Sigmoid colon (tissue), 7 donors: ENCODE measurements around the gene SMARCA2. TPM values are rescaled to one million over a fixed set of nuclear protein-coding genes. Genes with fewer than 3 reads are reported as not detected.

Experiments used
- DNase-seq: peaks from one replicate; pipeline ENCODE4 v3.0.0-alpha.2; 2019
- H3K27ac ChIP-seq, 4 donors: fragments of 200-600 bp; sonication (generic); one replicate each; pipeline ENCODE4 v1.5.1; 2016 to 2019; ENCODE audit warnings: mild to moderate bottlenecking in 1 of 4
- H3K27me3 ChIP-seq, 3 donors: fragments of 200-600 bp; sonication (generic); one replicate each; pipeline ENCODE4 v1.5.1; 2019; ENCODE audit warnings: mild to moderate bottlenecking in 1 of 3
- H3K36me3 ChIP-seq, 4 donors: fragments of 200-600 bp; sonication (generic); one replicate each; pipeline ENCODE4 v1.5.1; 2016 to 2019
- H3K4me1 ChIP-seq, 4 donors: fragments of 200-600 bp; sonication (generic); one replicate each; pipeline ENCODE4 v1.5.1; 2017 to 2019
- H3K4me3 ChIP-seq, 4 donors: fragments of 200-600 bp; sonication (generic); one replicate each; pipeline ENCODE4 v1.5.1; 2017 to 2019; ENCODE audit warnings: mild to moderate bottlenecking in 2 of 4, moderate library complexity in 1 of 4
- H3K9me3 ChIP-seq, 4 donors: fragments of 200-600 bp in 3 of 4; sonication (generic) in 3 of 4; one replicate each; pipeline versions ENCODE4 v1.5.1 to v1.6.1; 2013 to 2019
- CTCF ChIP-seq, 4 experiments: fragments of 450-650 bp in 3 of 4; fragments of 200-600 bp in 1 of 4; IDR thresholded peaks; one replicate each; pipeline ENCODE4 v1.5.1; 2016 to 2019; ENCODE audit warnings: antibody characterized with exemption in 4 of 4, mild to moderate bottlenecking in 3 of 4, moderate library complexity in 2 of 4
- EP300 ChIP-seq, 4 donors: sonication (generic); formaldehyde crosslinking; IDR thresholded peaks; one replicate each; pipeline ENCODE4 v1.6.1; 2017; ENCODE audit warnings: antibody characterized with exemption in 4 of 4
- POLR2A ChIP-seq, 2 donors: fragments of 450-650 bp; IDR thresholded peaks; one replicate each; pipeline ENCODE4 v1.6.1; 2016; ENCODE audit warnings: antibody characterized with exemption in 2 of 2, mild to moderate bottlenecking in 2 of 2, moderate library complexity in 2 of 2
- POLR2AphosphoS5 ChIP-seq, 4 donors: sonication (generic); formaldehyde crosslinking; IDR thresholded peaks; one replicate each; pipeline ENCODE4 v1.6.1; 2017; ENCODE audit warnings: antibody characterized with exemption in 4 of 4
- WGBS, 2 donors: extraction: QIAGEN DNeasy Blood & Tissue Kit; methylation state at CpG; one replicate each; pipeline ENCODE4 v1.1.7; 2013; 5-methylcytosine and 5-hydroxymethylcytosine counted together
- intact Hi-C: fragments of 100-400 bp; cut with DNase I; formaldehyde crosslinking; loops from one replicate; pipeline ENCODE4 v1.15.1; 2023
- polyA plus RNA-seq, 3 donors: library from polyadenylated mRNA; stranded (reverse); fragments of 200-250 nt; gene quantifications; one replicate each; pipeline ENCODE4 v1.2.3, GENCODE V29; 2013
- total RNA-seq, 4 donors: library from RNA; depleted of rRNA; stranded (reverse); fragments of >200 nt; gene quantifications; one replicate each; pipeline ENCODE4 v1.1.0, GENCODE V29; 2016
- donor health status: healthy with polysubstance abuse.
- donor health status: Bipolar disorder and iron deficiency.
- donor health status: healthy.

SMARCA2 gene
- total and polyA plus RNA-seq, 7 donors = 32.1 to 209 (median 75.0) TPM

GRCh38 chr9:2190939-2191608, 175.9 kb downstream of the SMARCA2 start:
- Histone ChIP-seq H3K36me3 (peaks cover 9 to 96% (median 22%) of the 10 kb centered on the region in 4 donors), H3K4me1 (no peaks in the 10 kb centered on the region), H3K9me3 (no peaks in the 10 kb centered on the region), H3K27ac (no peak overlapping the region), H3K27me3 (no peaks in the 10 kb centered on the region), H3K4me3 (no peak overlapping the region)
- 96 to 97% methylated on average over 14 of the region's 14 CpGs for WGBS, 2 donors
- TF ChIP-seq EP300 (IDR thresholded peaks at IDR 0.05) (no peak), POLR2AphosphoS5 (IDR thresholded peaks at IDR 0.05) (no peak), CTCF (IDR thresholded peaks at IDR 0.05) (no peak), POLR2A (IDR thresholded peaks at IDR 0.05) (no peak)
- no peak for DNase-seq
- intact Hi-C loops = no loop called here

GRCh38 chr9:2191609-2191972, 176.4 kb downstream of the SMARCA2 start:
- peaks cover 5 to 93% (median 17%) of the 10 kb centered on the region in 4 donors for H3K36me3 ChIP-seq
- no peak for DNase-seq
- no peaks in the 10 kb centered on the region for H3K4me1 ChIP-seq
- no peak overlapping the region for H3K4me3 ChIP-seq
- H3K9me3 ChIP-seq = no peaks in the 10 kb centered on the region
- WGBS, 2 donors = 88% methylated on average over 4 of the region's 4 CpGs
- intact Hi-C loops = no loop called here
- no peaks in the 10 kb centered on the region for H3K27me3 ChIP-seq
- no peak for TF ChIP-seq POLR2AphosphoS5 (IDR thresholded peaks at IDR 0.05)
- no peak for TF ChIP-seq CTCF (IDR thresholded peaks at IDR 0.05)
- H3K27ac ChIP-seq = no peak overlapping the region

GRCh38 chr9:2192356-2192979, 177.3 kb downstream of the SMARCA2 start:
- DNase-seq = no peak
- H3K4me1 ChIP-seq = no peaks in the 10 kb centered on the region
- H3K36me3 ChIP-seq = peaks cover 0 to 88% (median 14%) of the 10 kb centered on the region in 4 donors
- no peaks in the 10 kb centered on the region for H3K27me3 ChIP-seq
- H3K9me3 ChIP-seq = no peaks in the 10 kb centered on the region
- H3K4me3 ChIP-seq = no peak overlapping the region
- WGBS, 2 donors = 80 to 91% methylated on average over 5 of the region's 5 CpGs
- TF ChIP-seq POLR2A (IDR thresholded peaks at IDR 0.05) (no peak), POLR2AphosphoS5 (IDR thresholded peaks at IDR 0.05) (no peak), EP300 (IDR thresholded peaks at IDR 0.05) (no peak), CTCF (IDR thresholded peaks at IDR 0.05) (no peak)
- intact Hi-C loops = no loop called here
- H3K27ac ChIP-seq = no peak overlapping the region

GRCh38 chr9:2193552-2193951, 178.4 kb downstream of the SMARCA2 start:
- Histone ChIP-seq H3K27me3 (no peaks in the 10 kb centered on the region), H3K9me3 (no peaks in the 10 kb centered on the region), H3K36me3 (peaks cover 0 to 83% (median 14%) of the 10 kb centered on the region in 4 donors), H3K4me1 (no peaks in the 10 kb centered on the region), H3K4me3 (no peak overlapping the region), H3K27ac (no peak overlapping the region)
- TF ChIP-seq POLR2A (IDR thresholded peaks at IDR 0.05) (no peak), CTCF (IDR thresholded peaks at IDR 0.05) (no peak), POLR2AphosphoS5 (IDR thresholded peaks at IDR 0.05) (no peak), EP300 (IDR thresholded peaks at IDR 0.05) (no peak)
- no peak for DNase-seq
- WGBS, 2 donors = 87 to 91% methylated on average over 2 of the region's 2 CpGs
- intact Hi-C loops = no loop called here
